Measurements from ENCODE around the gene NEU2.

Gene NEU2

DNA sequence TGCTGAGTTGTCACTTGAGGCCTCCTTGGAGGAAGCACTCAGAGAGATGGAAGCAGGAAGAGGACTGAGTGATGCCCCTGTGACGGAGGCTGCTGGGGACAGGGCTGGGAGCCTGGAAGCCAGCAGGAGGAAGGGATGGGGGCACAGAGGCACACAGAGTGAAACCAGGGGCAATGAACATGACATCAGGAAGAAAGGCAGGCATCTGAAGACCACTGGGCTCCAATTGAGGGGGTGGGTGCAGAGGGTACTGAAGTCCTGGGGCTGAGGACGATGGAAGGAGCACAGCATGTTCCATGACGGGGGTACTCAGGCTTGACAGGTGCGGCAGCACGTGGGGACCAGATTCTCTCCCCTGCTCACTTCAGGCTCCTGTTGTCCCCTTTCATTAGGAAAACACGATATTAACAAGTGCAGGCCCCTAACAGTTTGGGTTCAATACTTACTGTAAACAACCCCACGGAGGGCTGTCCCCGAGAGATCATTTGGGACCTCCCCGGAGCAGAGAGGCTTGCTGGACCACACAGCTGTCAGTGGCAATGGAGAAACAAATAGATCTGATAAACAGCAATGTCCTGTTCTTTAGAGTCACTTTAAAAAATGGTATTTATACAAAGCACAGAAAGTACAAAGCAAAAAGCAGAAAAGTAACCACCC lies 36.4 kb downstream of the NEU2 start:
- no peak for TF ChIP-seq CTCF (conservative IDR thresholded peaks at IDR 0.05; ENCODE audit: low read depth, low read length)
- no peak overlapping the region for H3K4me3 ChIP-seq (ENCODE audit: low read length)
- DNase-seq (ENCODE audit: low read depth): no peak

DNA sequence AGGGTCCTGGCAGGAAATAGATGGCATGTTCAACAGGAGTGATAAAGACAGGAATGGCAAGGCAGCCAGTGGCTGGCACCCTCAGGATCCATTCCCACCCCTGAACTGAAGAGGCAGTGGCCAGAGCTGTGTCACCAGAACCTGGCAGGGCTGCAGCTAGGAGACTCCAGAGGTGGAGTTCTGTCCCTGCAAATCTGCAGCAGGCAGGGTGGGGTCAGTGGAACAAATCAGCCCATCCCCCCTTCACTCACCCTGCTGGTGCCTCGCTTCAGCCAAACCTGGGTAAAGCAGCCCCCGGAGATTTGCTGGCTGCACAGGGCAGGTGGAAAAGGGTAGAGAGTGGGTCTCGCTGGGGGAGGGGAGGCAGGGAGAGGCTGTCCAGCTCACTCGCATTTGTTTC lies 40.4 kb downstream of the NEU2 start:
- no peak for TF ChIP-seq CTCF (conservative IDR thresholded peaks at IDR 0.05; ENCODE audit: low read depth, low read length)
- no peak for DNase-seq (ENCODE audit: low read depth)

DNA sequence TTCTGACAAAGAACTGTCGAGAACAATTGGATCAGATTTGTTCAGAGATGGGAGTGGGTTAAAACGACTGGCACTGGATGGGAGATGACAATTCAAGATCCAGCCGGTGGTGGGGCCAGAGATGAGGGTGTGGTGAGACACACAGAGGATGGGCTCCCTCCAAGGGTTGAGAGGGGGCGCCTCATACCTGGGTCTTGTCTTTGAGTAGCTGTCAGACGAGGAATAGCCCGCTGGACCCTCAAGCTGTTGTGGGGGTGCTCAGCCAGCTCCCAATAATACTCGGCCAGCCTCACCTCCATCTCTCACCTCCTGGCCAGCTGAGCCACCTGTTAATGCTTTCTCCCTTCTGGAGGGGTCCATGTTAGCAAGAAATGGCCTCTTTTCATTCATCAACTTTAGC lies 41.6 kb downstream of the NEU2 start:
- no peak overlapping the region for H3K4me3 ChIP-seq (ENCODE audit: low read length)
- no peak for TF ChIP-seq CTCF (conservative IDR thresholded peaks at IDR 0.05; ENCODE audit: low read depth, low read length)

More for the DNA sequence above, 40.4 kb downstream of the NEU2 start:
- H3K4me3 ChIP-seq (ENCODE audit: low read length): no peak overlapping the region

GRCh38 chr2:233075141-233075965 lies 42.9 kb downstream of the NEU2 start:
- no peak for DNase-seq (ENCODE audit: low read depth)
- no peak for TF ChIP-seq CTCF (conservative IDR thresholded peaks at IDR 0.05; ENCODE audit: low read depth, low read length)
- no peak overlapping the region for H3K4me3 ChIP-seq (ENCODE audit: low read length)

More for the DNA sequence above, 41.6 kb downstream of the NEU2 start:
- DNase-seq (ENCODE audit: low read depth): no peak

DNA sequence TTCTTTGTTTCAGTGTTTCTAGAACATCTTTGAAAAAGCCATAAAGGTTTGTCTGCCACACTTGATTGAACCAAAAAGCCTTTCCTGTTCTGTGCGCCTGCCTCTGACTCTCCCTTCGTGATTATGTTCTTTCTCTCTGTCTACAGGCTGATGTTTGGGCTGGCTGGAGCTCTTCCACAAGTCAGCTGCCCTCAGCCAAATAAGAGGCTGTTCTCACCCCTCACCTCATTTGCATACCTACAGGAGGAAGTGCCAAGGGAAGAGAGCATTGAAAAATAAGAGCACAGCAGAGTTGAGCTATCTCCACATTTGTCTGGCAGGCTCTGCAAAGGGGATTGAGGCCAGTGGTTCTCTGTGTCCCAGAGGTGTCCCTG lies 43.5 kb downstream of the NEU2 start:
- TF ChIP-seq CTCF (conservative IDR thresholded peaks at IDR 0.05; ENCODE audit: low read depth, low read length): no peak
- no peak overlapping the region for H3K4me3 ChIP-seq (ENCODE audit: low read length)
- no peak for DNase-seq (ENCODE audit: low read depth)

GRCh38 chr2:233076749-233077148 lies 44.3 kb downstream of the NEU2 start:
- no peak overlapping the region for H3K4me3 ChIP-seq (ENCODE audit: low read length)
- no peak for DNase-seq (ENCODE audit: low read depth)
- no peak for TF ChIP-seq CTCF (conservative IDR thresholded peaks at IDR 0.05; ENCODE audit: low read depth, low read length)

DNA sequence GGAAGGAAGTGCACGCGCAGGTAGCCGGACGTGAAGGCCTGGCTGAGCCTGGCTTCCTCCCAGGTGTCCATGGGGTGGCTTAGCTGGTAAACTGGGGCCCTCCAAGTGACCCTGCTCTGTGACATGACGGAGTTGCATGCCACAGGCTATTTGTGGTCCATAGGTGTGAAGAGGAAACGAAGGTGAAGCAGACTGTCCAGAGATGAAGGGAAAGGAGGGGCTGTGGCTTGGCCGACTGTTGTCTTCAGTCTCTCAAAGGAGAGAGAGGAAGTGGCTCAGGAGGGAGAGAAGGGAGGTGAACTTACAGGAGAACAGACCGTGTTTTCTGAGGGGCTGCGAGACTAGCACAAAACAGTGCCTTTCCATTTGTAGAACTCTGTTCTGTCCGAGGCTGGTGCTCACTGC lies 47.0 kb downstream of the NEU2 start:
- H3K4me3 ChIP-seq (ENCODE audit: low read length): no peak overlapping the region
- no peak for TF ChIP-seq CTCF (conservative IDR thresholded peaks at IDR 0.05; ENCODE audit: low read depth, low read length)
- DNase-seq (ENCODE audit: low read depth): no peak
